ENCODE results near the gene ACTG2. TPM values are rescaled to one million over a fixed set of nuclear protein-coding genes. Genes with fewer than 3 reads are reported as not detected.

Gene ACTG2
- total and polyA plus RNA-seq, 2 donors (not counting 1 experiment from before 2014, with no cell fraction given) = not detected

DNA sequence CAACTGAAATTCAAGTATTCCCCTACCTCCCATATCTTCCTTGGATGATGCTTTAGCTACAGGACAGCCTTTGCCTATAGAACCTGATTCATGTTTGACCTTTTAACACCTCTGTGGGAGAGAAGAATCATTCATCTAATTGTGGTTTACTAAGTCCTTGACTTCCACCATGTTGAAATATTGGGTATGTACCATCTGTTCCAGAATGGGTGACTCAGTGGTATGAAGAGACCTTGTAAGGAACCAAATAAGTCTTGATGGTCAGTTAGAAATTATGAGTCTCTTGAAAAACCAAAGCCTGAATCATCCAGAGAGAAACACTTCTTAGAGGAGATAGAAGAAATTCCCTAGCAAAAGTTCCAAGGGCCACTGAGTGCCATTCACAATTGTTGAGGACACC lies 36.6 kb upstream of the ACTG2 start:
- Histone ChIP-seq H3K79me2 (ENCODE audit: control insufficient read depth, insufficient read depth, low read length) (no peaks in the 10 kb centered on the region), H4K20me1 (ENCODE audit: control insufficient read depth, insufficient read depth, low read length, poor library complexity, severe bottlenecking) (no peaks in the 10 kb centered on the region), H3K4me1 (ENCODE audit: control insufficient read depth in 2 of 2, insufficient read depth in 2 of 2, low read length in 2 of 2) (peaks cover 0 to 5% of the 10 kb centered on the region in 2 donors), H3K4me2 (replicated peaks; ENCODE audit: low read depth, low read length, poor library complexity, severe bottlenecking) (no peak overlapping the region), H3K27ac (ENCODE audit: low read length in 2 of 2) (no peak overlapping the region), H3K4me3 (ENCODE audit: control extremely low read depth in 1 of 5, extremely low read depth in 1 of 5, insufficient read depth in 1 of 5, low read depth in 2 of 5, low read length in 4 of 5) (no peak overlapping the region), H3K9me3 (ENCODE audit: control extremely low read depth in 1 of 3, control insufficient read depth in 2 of 3, insufficient read depth in 1 of 3, low read length in 2 of 3) (no peaks in the 10 kb centered on the region), H3K27me3 (replicated peaks in 1 of 4; ENCODE audit: control extremely low read depth in 1 of 4, control insufficient read depth in 3 of 4, insufficient read depth in 4 of 4, low read length in 3 of 4) (no peaks in the 10 kb centered on the region), H2AFZ (ENCODE audit: insufficient read depth, low read depth, low read length, poor library complexity, severe bottlenecking) (no peak overlapping the region), H3K9ac (ENCODE audit: low read length) (no peak overlapping the region), H3K36me3 (replicated peaks in 1 of 2; ENCODE audit: control extremely low read depth in 1 of 2, control insufficient read depth in 1 of 2, extremely low read depth in 1 of 2, insufficient read depth in 2 of 2, low read length in 1 of 2) (peaks cover 12 to 70% of the 10 kb centered on the region in 2 experiments)
- intact Hi-C loops (cut with micrococcal nuclease) = no loop called here
- ChIA-PET POLR2A (no interaction called here), CTCF (no interaction called here)
- ATAC-seq (ENCODE audit: low read depth) = no peak
- Mint-ChIP-seq H3K4me3 (no peak overlapping the region), H3K4me1 (peaks cover 8% of the 10 kb centered on the region), H3K27ac (no peak overlapping the region), H3K27me3 (no peaks in the 10 kb centered on the region), H3K9me3 (ENCODE audit: insufficient read depth) (no peaks in the 10 kb centered on the region)
- TF ChIP-seq EZH2 (IDR thresholded peaks at IDR 0.05; ENCODE audit: borderline replicate concordance, insufficient read depth, low read depth, low read length, poor library complexity, severe bottlenecking) = no peak
- TF ChIP-seq, protein P1, sequence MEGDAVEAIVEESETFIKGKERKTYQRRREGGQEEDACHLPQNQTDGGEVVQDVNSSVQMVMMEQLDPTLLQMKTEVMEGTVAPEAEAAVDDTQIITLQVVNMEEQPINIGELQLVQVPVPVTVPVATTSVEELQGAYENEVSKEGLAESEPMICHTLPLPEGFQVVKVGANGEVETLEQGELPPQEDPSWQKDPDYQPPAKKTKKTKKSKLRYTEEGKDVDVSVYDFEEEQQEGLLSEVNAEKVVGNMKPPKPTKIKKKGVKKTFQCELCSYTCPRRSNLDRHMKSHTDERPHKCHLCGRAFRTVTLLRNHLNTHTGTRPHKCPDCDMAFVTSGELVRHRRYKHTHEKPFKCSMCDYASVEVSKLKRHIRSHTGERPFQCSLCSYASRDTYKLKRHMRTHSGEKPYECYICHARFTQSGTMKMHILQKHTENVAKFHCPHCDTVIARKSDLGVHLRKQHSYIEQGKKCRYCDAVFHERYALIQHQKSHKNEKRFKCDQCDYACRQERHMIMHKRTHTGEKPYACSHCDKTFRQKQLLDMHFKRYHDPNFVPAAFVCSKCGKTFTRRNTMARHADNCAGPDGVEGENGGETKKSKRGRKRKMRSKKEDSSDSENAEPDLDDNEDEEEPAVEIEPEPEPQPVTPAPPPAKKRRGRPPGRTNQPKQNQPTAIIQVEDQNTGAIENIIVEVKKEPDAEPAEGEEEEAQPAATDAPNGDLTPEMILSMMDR (IDR thresholded peaks at IDR 0.05) = no peak
- DNase-seq = no peak

DNA sequence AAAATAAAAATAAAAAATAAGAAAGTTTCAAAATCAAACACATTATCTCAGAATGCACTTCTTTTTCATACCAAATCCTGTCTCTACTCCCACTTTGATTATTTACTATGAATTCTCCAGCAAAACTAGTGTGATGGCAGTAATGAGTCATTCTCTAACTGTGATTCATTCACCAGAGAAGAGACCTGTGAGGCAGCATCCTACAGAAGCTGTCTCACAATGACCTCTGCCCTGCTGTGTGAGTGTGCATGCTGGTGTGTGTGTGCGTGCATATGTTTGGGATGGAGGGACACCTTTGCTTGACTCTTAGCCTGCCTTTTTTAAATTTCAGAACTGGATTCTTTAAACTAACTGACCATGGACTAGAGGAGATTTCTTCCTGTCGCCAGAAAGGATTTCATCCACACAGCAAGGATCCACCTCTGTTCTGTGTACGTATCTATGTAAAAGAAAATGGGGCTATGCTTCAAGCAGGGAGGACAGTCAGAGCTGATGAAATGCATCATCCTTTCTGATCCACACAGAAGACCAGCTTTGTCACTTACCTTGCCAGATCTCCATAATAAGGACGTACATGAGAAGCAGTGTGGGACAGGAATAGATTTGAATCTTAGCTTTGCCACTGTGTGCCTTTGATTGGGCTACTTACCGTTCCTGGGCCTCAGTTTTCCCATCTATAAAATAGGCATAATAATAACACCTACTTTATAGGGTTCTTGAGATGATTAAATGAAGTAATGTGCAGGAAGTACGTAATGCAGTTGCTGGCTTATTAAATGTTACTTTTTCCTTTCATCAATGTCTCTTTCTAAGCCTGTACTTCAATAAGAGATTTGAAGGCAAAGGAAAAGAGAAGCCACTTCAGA lies 32.9 kb upstream of the ACTG2 start:
- H3K4me3 ChIP-seq (ENCODE audit: control extremely low read depth in 1 of 5, extremely low read depth in 1 of 5, insufficient read depth in 1 of 5, low read depth in 2 of 5, low read length in 4 of 5) = no peak overlapping the region
- H2AFZ ChIP-seq (ENCODE audit: insufficient read depth, low read depth, low read length, poor library complexity, severe bottlenecking) = no peak overlapping the region
- no peak overlapping the region for H3K4me2 ChIP-seq (replicated peaks; ENCODE audit: low read depth, low read length, poor library complexity, severe bottlenecking)
- intact Hi-C loops (cut with micrococcal nuclease) = no loop called here
- no peaks in the 10 kb centered on the region for H4K20me1 ChIP-seq (ENCODE audit: control insufficient read depth, insufficient read depth, low read length, poor library complexity, severe bottlenecking)
- no peaks in the 10 kb centered on the region for H3K27me3 ChIP-seq (replicated peaks in 1 of 4; ENCODE audit: control extremely low read depth in 1 of 4, control insufficient read depth in 3 of 4, insufficient read depth in 4 of 4, low read length in 3 of 4)
- ChIA-PET CTCF (no interaction called here), POLR2A (no interaction called here)
- H3K36me3 ChIP-seq (replicated peaks in 1 of 2; ENCODE audit: control extremely low read depth in 1 of 2, control insufficient read depth in 1 of 2, extremely low read depth in 1 of 2, insufficient read depth in 2 of 2, low read length in 1 of 2) = peaks cover 24 to 67% of the 10 kb centered on the region in 2 experiments
- no peak overlapping the region for H3K9ac ChIP-seq (ENCODE audit: low read length)
- TF ChIP-seq, protein P1 (IDR thresholded peaks at IDR 0.05) = no peak
- TF ChIP-seq EZH2 (IDR thresholded peaks at IDR 0.05; ENCODE audit: borderline replicate concordance, insufficient read depth, low read depth, low read length, poor library complexity, severe bottlenecking) = no peak
- DNase-seq = no peak
- 100% methylated on average over 1 of the region's 6 CpGs for WGBS (ENCODE audit: insufficient coverage)
- H3K79me2 ChIP-seq (ENCODE audit: control insufficient read depth, insufficient read depth, low read length) = no peaks in the 10 kb centered on the region
- no peak overlapping the region for H3K27ac ChIP-seq (ENCODE audit: low read length in 2 of 2)
- H3K4me1 ChIP-seq (ENCODE audit: control insufficient read depth in 2 of 2, insufficient read depth in 2 of 2, low read length in 2 of 2) = peaks cover 0 to 5% of the 10 kb centered on the region in 2 donors
- H3K4me1 Mint-ChIP-seq = peaks cover 8% of the 10 kb centered on the region
- no peak overlapping the region for H3K27ac Mint-ChIP-seq
- ATAC-seq (ENCODE audit: low read depth) = no peak
- H3K27me3 Mint-ChIP-seq = no peaks in the 10 kb centered on the region
- no peaks in the 10 kb centered on the region for H3K9me3 Mint-ChIP-seq (ENCODE audit: insufficient read depth)
- H3K4me3 Mint-ChIP-seq = no peak overlapping the region
- no peaks in the 10 kb centered on the region for H3K9me3 ChIP-seq (ENCODE audit: control extremely low read depth in 1 of 3, control insufficient read depth in 2 of 3, insufficient read depth in 1 of 3, low read length in 2 of 3)

Measured in B cell (primary cell).